SU-DHL-6 (cell line): Measurements from ENCODE around the gene TOM1L2.

Source experiments
- H2AFZ ChIP-seq: fragments of 200-600 bp; sonication (generic); 2 replicates; pipeline ENCODE4 v1.6.1; 2014; ENCODE audit warnings: low read depth, mild to moderate bottlenecking, moderate library complexity, mixed read lengths, antibody characterized with exemption, low read length; ENCODE audit not compliant: severe bottlenecking
- H3F3A ChIP-seq: fragments of 200-600 bp; shearing (Covaris generic); 2 replicates; pipeline ENCODE4 v1.6.0; 2016; ENCODE audit warnings: antibody characterized with exemption, mild to moderate bottlenecking; ENCODE audit not compliant: insufficient read depth
- H3K27ac ChIP-seq: fragments of 200-600 bp; sonication (generic); 2 replicates; pipeline ENCODE4 v1.5.1; 2016; ENCODE audit warnings: low read depth, mild to moderate bottlenecking, low read length, moderate library complexity, mixed read lengths
- H3K27me3 ChIP-seq: fragments of 200-600 bp; sonication (generic), shearing (Covaris generic); 2 replicates; pipeline ENCODE4 v1.6.0; 2014; ENCODE audit warnings: mild to moderate bottlenecking, low read length
- H3K36me3 ChIP-seq: fragments of 200-600 bp; sonication (generic); 2 replicates; pipeline ENCODE4 v1.6.1; 2014; ENCODE audit warnings: mild to moderate bottlenecking, low read length, mixed read lengths
- H3K4me2 ChIP-seq: fragments of 300-600, 200-600 bp; shearing (Covaris generic), sonication (generic); 2 replicates; pipeline ENCODE4 v1.6.0; 2014; ENCODE audit warnings: low read length, low read depth, mild to moderate bottlenecking; ENCODE audit not compliant: poor library complexity, severe bottlenecking
- H3K4me3 ChIP-seq: fragments of 200-600 bp; sonication (generic); 2 replicates; pipeline ENCODE4 v1.5.1; 2014; ENCODE audit warnings: antibody characterized with exemption, low read length, mild to moderate bottlenecking, mixed read lengths; ENCODE audit not compliant: insufficient read depth, poor library complexity, severe bottlenecking
- H3K79me2 ChIP-seq: fragments of 200-600 bp; sonication (generic); 2 replicates; pipeline ENCODE4 v1.6.1; 2014; ENCODE audit warnings: mild to moderate bottlenecking, low read length, moderate library complexity; ENCODE audit not compliant: insufficient read depth
- H3K9ac ChIP-seq: fragments of 200-600 bp; sonication (generic); 2 replicates; pipeline ENCODE4 v1.7.0; 2014; ENCODE audit warnings: mild to moderate bottlenecking, low read length
- H3K9me2 ChIP-seq: fragments of 200-600 bp; sonication (generic); replicated peaks from 2 replicates; pipeline ENCODE4 v1.6.1; 2014; ENCODE audit warnings: low read length; ENCODE audit not compliant: insufficient read depth
- H3K9me3 ChIP-seq: fragments of 200-600 bp; sonication (generic); 2 replicates; pipeline ENCODE4 v1.6.1; 2014; ENCODE audit warnings: low read length, mixed read lengths; ENCODE audit not compliant: insufficient read depth
- H4K20me1 ChIP-seq: fragments of 200-600 bp; sonication (generic); 2 replicates; pipeline ENCODE4 v1.6.1; 2014; ENCODE audit warnings: low read depth, mild to moderate bottlenecking, antibody characterized with exemption, low read length, moderate library complexity, mixed read lengths
- EZH2phosphoT487 ChIP-seq: fragments of 200-600 bp; sonication (generic), shearing (Covaris generic); conservative IDR thresholded peaks from 2 replicates; pipeline ENCODE4 v1.6.1; 2018; ENCODE audit warnings: mild to moderate bottlenecking, antibody characterized with exemption, low read length, moderate library complexity, mixed read lengths
- TF ChIP-seq, protein P1 (sequence below): fragments of 200-600 bp; sonication (generic); IDR thresholded peaks from one replicate; pipeline ENCODE4 v1.5.1; 2017; ENCODE audit warnings: antibody characterized with exemption, mild to moderate bottlenecking, low read length, moderate library complexity; ENCODE audit not compliant: insufficient read depth, poor library complexity, severe bottlenecking

The TOM1L2 gene

DNA sequence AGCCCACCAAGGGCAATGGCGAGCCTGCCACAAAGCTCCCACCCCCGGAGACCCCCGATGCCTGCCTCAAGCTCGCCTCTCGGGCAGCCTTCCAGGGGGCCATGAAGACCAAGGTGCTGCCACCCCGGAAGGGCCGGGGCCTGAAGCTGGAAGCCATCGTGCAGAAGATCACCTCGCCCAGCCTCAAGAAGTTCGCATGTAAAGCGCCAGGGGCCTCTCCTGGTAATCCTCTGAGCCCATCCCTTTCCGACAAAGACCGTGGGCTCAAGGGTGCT, 175.5 kb downstream of the TOM1L2 start:
- Histone ChIP-seq H3K9ac (no peak overlapping the region), H3K36me3 (no peaks in the 10 kb centered on the region), H3F3A (no peaks in the 10 kb centered on the region), H3K9me3 (no peaks in the 10 kb centered on the region), H2AFZ (no peak overlapping the region), H4K20me1 (no peaks in the 10 kb centered on the region), H3K27ac (no peak overlapping the region), H3K27me3 (no peaks in the 10 kb centered on the region), H3K79me2 (no peaks in the 10 kb centered on the region), H3K4me2 (no peak overlapping the region), H3K4me3 (no peak overlapping the region), H3K9me2 (no peaks in the 10 kb centered on the region)
- TF ChIP-seq, protein P1, sequence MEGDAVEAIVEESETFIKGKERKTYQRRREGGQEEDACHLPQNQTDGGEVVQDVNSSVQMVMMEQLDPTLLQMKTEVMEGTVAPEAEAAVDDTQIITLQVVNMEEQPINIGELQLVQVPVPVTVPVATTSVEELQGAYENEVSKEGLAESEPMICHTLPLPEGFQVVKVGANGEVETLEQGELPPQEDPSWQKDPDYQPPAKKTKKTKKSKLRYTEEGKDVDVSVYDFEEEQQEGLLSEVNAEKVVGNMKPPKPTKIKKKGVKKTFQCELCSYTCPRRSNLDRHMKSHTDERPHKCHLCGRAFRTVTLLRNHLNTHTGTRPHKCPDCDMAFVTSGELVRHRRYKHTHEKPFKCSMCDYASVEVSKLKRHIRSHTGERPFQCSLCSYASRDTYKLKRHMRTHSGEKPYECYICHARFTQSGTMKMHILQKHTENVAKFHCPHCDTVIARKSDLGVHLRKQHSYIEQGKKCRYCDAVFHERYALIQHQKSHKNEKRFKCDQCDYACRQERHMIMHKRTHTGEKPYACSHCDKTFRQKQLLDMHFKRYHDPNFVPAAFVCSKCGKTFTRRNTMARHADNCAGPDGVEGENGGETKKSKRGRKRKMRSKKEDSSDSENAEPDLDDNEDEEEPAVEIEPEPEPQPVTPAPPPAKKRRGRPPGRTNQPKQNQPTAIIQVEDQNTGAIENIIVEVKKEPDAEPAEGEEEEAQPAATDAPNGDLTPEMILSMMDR = no peak
- no peak for TF ChIP-seq EZH2phosphoT487

- Histone ChIP-seq H3K79me2 (no peaks in the 10 kb centered on the region), H3F3A (no peaks in the 10 kb centered on the region), H3K9me2 (no peaks in the 10 kb centered on the region), H3K27me3 (no peaks in the 10 kb centered on the region), H3K27ac (no peak overlapping the region), H3K36me3 (no peaks in the 10 kb centered on the region), H3K4me2 (no peak overlapping the region), H3K9me3 (no peaks in the 10 kb centered on the region), H2AFZ (no peak overlapping the region), H4K20me1 (no peaks in the 10 kb centered on the region), H3K9ac (no peak overlapping the region), H3K4me3 (no peak overlapping the region)
- TF ChIP-seq, protein P1 = no peak
- TF ChIP-seq EZH2phosphoT487 = no peak
Measured at GRCh38 chr17:17795946-17796786, 176.0 kb downstream of the TOM1L2 start.

- Histone ChIP-seq H3K9me3 (no peaks in the 10 kb centered on the region), H3K9me2 (no peaks in the 10 kb centered on the region), H2AFZ (no peak overlapping the region), H3F3A (no peaks in the 10 kb centered on the region), H3K27me3 (no peaks in the 10 kb centered on the region), H3K4me2 (no peak overlapping the region), H3K79me2 (no peaks in the 10 kb centered on the region), H3K36me3 (no peaks in the 10 kb centered on the region), H3K4me3 (no peak overlapping the region), H3K27ac (no peak overlapping the region), H3K9ac (no peak overlapping the region), H4K20me1 (no peaks in the 10 kb centered on the region)
- no peak for TF ChIP-seq EZH2phosphoT487
- TF ChIP-seq, protein P1 = no peak
Measured at GRCh38 chr17:17795296-17795695, 176.9 kb downstream of the TOM1L2 start.
